ENCODE results near the gene TLR5. TPM values are rescaled to one million over a fixed set of nuclear protein-coding genes. Genes with fewer than 3 reads are reported as not detected.

The TLR5 gene
- total and polyA plus RNA-seq, 2 experiments from 2014 or later: 2.0 to 2.1 TPM

DNA sequence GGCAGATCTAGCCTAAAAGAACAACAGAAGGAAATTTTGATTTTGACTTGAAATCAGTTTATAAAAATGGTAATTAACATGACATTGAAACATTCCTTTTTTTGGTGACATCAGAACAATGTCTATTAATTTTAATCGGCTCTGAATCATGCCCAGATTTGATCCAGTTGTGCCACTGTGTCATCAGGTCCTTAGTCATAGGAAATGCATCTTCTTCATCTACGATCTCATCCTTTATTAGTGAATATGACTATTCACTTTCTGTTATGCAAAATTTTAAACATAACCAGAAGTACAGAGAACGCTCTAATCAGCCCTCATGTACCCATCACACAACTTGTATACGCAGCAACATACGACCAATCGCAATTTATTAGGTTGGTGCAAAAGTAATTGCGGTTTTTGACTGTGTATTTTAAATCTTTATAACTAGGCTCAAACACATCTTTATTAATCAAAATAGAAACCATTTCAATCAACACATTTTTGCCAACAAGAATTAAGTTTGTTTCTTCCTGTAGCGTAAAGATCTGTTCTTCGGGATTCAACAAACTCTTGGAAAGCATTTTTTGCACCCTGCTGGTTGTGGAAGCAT lies 40.3 kb upstream of the TLR5 start:
- H3K27ac ChIP-seq: no peak overlapping the region
- H3K4me1 ChIP-seq (ENCODE audit: low read depth): peaks cover 7% of the 10 kb centered on the region
- TF ChIP-seq, protein P1, sequence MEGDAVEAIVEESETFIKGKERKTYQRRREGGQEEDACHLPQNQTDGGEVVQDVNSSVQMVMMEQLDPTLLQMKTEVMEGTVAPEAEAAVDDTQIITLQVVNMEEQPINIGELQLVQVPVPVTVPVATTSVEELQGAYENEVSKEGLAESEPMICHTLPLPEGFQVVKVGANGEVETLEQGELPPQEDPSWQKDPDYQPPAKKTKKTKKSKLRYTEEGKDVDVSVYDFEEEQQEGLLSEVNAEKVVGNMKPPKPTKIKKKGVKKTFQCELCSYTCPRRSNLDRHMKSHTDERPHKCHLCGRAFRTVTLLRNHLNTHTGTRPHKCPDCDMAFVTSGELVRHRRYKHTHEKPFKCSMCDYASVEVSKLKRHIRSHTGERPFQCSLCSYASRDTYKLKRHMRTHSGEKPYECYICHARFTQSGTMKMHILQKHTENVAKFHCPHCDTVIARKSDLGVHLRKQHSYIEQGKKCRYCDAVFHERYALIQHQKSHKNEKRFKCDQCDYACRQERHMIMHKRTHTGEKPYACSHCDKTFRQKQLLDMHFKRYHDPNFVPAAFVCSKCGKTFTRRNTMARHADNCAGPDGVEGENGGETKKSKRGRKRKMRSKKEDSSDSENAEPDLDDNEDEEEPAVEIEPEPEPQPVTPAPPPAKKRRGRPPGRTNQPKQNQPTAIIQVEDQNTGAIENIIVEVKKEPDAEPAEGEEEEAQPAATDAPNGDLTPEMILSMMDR (IDR thresholded peaks at IDR 0.05; ENCODE audit: low read depth, low read length): no peak

DNA sequence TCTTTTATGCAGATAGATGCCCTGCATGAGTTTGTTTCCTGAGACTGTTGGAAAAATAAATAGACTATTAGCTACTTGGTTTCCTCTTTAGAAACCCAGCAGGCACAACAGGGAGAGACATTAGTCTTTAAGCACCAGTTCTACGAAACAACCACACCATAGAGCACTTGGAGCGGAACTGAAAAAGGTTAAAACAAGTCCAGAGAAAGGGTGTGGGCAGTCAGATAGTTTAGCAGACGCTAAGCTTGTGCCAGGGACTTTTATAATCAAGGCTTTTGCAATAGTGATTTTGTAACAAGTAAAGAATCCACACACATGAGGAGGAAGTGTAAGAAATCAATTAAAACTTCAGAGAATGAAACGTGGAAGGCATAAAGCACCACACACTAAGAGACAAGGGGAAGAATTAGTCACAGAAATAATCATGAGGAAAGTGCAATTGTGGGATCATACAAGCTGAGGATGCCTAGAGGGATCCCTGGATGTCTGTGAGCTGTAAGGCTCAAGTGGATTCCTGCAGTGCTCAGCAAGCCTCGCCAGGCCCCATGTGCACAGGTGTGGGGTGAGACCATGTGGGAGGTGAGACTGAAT lies 37.8 kb upstream of the TLR5 start:
- Histone ChIP-seq H3K4me1 (ENCODE audit: low read depth) (peaks cover 12% of the 10 kb centered on the region), H3K36me3 (no peaks in the 10 kb centered on the region), H3K9me3 (ENCODE audit: low read depth) (no peaks in the 10 kb centered on the region), H3K27ac (no peak overlapping the region), H3K27me3 (no peaks in the 10 kb centered on the region), H3K4me3 (no peak overlapping the region)
- DNase-seq (ENCODE audit: low read depth in 1 of 2, low spot score in 1 of 2): peak in 1 of 2 donors; percentile 38
- TF ChIP-seq, protein P1 (IDR thresholded peaks at IDR 0.05; ENCODE audit: low read depth, low read length): no peak

More for the DNA sequence above, 40.3 kb upstream of the TLR5 start:
- Histone ChIP-seq H3K4me3 (no peak overlapping the region), H3K36me3 (no peaks in the 10 kb centered on the region), H3K27me3 (no peaks in the 10 kb centered on the region), H3K9me3 (ENCODE audit: low read depth) (no peaks in the 10 kb centered on the region)
- DNase-seq (ENCODE audit: low read depth in 1 of 2, low spot score in 1 of 2): no peak

DNA sequence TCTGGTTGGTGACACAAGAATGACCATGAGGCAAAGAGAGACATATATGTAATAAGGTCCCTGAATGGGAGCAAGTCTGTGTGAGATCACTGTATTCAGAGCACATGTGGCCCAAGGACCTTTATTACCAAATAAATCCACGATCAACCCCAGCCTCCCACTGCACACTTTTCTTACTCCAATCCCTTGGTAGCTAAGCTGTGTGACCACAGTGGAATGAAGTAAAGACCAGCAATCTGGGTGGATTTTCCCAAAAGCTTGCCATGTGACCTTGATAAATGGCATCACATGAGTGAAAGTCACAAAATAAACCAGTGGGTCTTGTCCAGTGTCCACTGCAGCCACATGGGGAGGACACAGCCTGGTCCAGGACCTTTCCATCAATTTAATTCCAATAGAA lies 36.7 kb upstream of the TLR5 start:
- peaks cover 8% of the 10 kb centered on the region for H3K4me1 ChIP-seq (ENCODE audit: low read depth)
- no peak for DNase-seq (ENCODE audit: low read depth in 1 of 2, low spot score in 1 of 2)
- H3K27ac ChIP-seq: no peak overlapping the region
- no peaks in the 10 kb centered on the region for H3K27me3 ChIP-seq
- no peaks in the 10 kb centered on the region for H3K36me3 ChIP-seq
- no peak overlapping the region for H3K4me3 ChIP-seq
- H3K9me3 ChIP-seq (ENCODE audit: low read depth): no peaks in the 10 kb centered on the region
- TF ChIP-seq, protein P1 (IDR thresholded peaks at IDR 0.05; ENCODE audit: low read depth, low read length): no peak

DNA sequence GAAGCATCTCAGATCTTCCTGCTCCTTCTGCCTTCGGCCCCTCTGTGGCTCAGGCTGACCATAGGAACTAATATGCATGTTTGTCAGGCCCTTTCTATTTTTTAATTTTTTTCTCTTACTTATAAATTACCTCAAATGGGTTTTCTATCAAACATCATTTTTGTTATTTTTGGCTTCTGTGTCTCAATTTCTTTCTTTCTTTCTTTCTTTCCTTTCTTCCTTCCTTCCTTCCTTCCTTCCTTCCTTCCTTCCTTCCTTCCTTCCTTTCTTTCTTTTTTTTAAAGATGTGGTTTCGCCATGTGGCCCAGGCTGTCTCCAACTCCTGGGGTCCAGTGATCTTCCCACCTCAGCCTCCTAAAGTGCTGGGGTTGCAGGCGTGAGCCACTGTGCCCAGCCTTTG lies 36.2 kb upstream of the TLR5 start:
- TF ChIP-seq, protein P1 (IDR thresholded peaks at IDR 0.05; ENCODE audit: low read depth, low read length): no peak
- H3K27ac ChIP-seq: no peak overlapping the region
- no peaks in the 10 kb centered on the region for H3K9me3 ChIP-seq (ENCODE audit: low read depth)
- no peaks in the 10 kb centered on the region for H3K27me3 ChIP-seq
- no peak for DNase-seq (ENCODE audit: low read depth in 1 of 2, low spot score in 1 of 2)
- H3K4me1 ChIP-seq (ENCODE audit: low read depth): peaks cover 8% of the 10 kb centered on the region
- no peak overlapping the region for H3K4me3 ChIP-seq
- H3K36me3 ChIP-seq: no peaks in the 10 kb centered on the region

DNA sequence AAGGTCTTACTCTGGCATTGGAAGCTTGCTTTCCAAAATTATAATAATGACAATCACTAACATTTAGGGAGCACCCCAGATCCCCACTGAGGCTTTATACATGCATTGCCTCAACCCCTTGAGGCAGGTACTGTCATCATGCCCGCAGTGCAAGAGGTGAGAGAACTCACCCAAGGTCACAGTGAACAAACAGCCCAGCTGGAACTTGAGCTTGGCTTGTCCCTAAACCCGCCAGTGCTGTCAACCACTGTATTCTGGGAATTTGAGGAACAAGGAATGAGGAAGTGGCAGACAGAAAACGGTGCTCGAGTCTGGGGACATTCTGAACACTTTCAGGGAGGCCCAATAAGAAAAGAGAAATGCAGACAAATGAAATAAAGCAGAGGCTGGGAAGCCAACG lies 34.6 kb upstream of the TLR5 start:
- Histone ChIP-seq H3K27me3 (no peaks in the 10 kb centered on the region), H3K36me3 (no peaks in the 10 kb centered on the region), H3K9me3 (ENCODE audit: low read depth) (no peaks in the 10 kb centered on the region), H3K4me3 (no peak overlapping the region), H3K4me1 (ENCODE audit: low read depth) (peaks cover 8% of the 10 kb centered on the region), H3K27ac (no peak overlapping the region)
- DNase-seq (ENCODE audit: low read depth in 1 of 2, low spot score in 1 of 2): peak in 1 of 2 donors; percentile 50
- TF ChIP-seq, protein P1 (IDR thresholded peaks at IDR 0.05; ENCODE audit: low read depth, low read length): no peak
